Panc1 (cell line): ENCODE data around the gene RAD51C. TPM values are rescaled to one million over a fixed set of nuclear protein-coding genes. Genes with fewer than 3 reads are reported as not detected.

Experiments
- ATAC-seq: fragments of 200-7000 bp; cut with Tn5 transposase; 2 replicates; pipeline ENCODE4 v1.9.1; 2020; ENCODE audit warnings: mild to moderate bottlenecking, moderate library complexity
- BruUV-seq: library from RNA; stranded (reverse); fragments of 400-500 nt; replicated peaks from 2 replicates; lab custom pipeline; 2021; lab: Mats Ljungman, UMichigan
- CTCF ChIA-PET: fragments of 300-600 bp; sonication (Branson Sonifier 250); formaldehyde crosslinking; loops from one replicate; lab custom pipeline; 2022; ENCODE audit warnings: antibody characterized with exemption; lab: Charles Lee
- POLR2A ChIA-PET: fragments of 300-600 bp; sonication (Branson Sonifier 250); formaldehyde crosslinking; loops from one replicate; lab custom pipeline; 2022; ENCODE audit warnings: antibody characterized with exemption; lab: Charles Lee
- DNase-seq: peaks from one replicate; pipeline ENCODE4 v3.0.0-alpha.2; 2010; ENCODE audit warnings: low read depth, low spot score
- H3K27ac ChIP-seq: 2 replicates; pipeline ENCODE4 v1.5.1; 2011; ENCODE audit warnings: mild to moderate bottlenecking, low read length, inconsistent platforms
- H3K27me3 ChIP-seq: fragments of 200-500 bp; sonication (Bioruptor generic); 2 replicates; pipeline ENCODE4 v1.6.0; 2014; ENCODE audit warnings: low read length, inconsistent platforms; ENCODE audit not compliant: control insufficient read depth, insufficient read depth
- H3K36me3 ChIP-seq: fragments of 200-500 bp; sonication (Bioruptor generic); 2 replicates; pipeline ENCODE4 v1.5.1; 2014; ENCODE audit warnings: inconsistent platforms, mild to moderate bottlenecking, low read length, moderate library complexity; ENCODE audit not compliant: control insufficient read depth, insufficient read depth
- H3K4me1 ChIP-seq: 2 replicates; pipeline ENCODE4 v1.5.1; 2011; ENCODE audit warnings: inconsistent platforms, mild to moderate bottlenecking, low read length, moderate library complexity; ENCODE audit not compliant: control insufficient read depth, insufficient read depth
- H3K4me3 ChIP-seq, 2 experiments: 2 replicates each; pipeline ENCODE4 v1.5.1; 2011 to 2012; ENCODE audit warnings: low read depth in 2 of 2, low read length in 2 of 2, mild to moderate bottlenecking in 2 of 2, inconsistent platforms in 1 of 2, moderate library complexity in 1 of 2
- H3K9me3 ChIP-seq: fragments of 200-500 bp; sonication (Bioruptor generic); 2 replicates; pipeline ENCODE4 v1.5.1; 2014; ENCODE audit warnings: low read depth, mild to moderate bottlenecking, inconsistent platforms, low read length, moderate library complexity; ENCODE audit not compliant: control insufficient read depth, insufficient read depth
- POLR2AphosphoS5 ChIP-seq: IDR thresholded peaks from 2 replicates; pipeline ENCODE4 v1.6.1; 2012; ENCODE audit warnings: mild to moderate bottlenecking, low read depth, low read length, moderate library complexity
- SIN3A ChIP-seq: IDR thresholded peaks from 2 replicates; pipeline ENCODE4 v1.6.1; 2012; ENCODE audit warnings: low read depth, mild to moderate bottlenecking, low read length, moderate library complexity, borderline replicate concordance; ENCODE audit not compliant: insufficient read depth
- TCF7L2 ChIP-seq: IDR thresholded peaks from 2 replicates; pipeline ENCODE4 v1.6.1; 2011; ENCODE audit warnings: mild to moderate bottlenecking, low read depth, low read length, inconsistent platforms
- in situ Hi-C: cut with HindIII; loops from 2 replicates; pipeline ENCODE4 v1.10.0; 2016; ENCODE audit warnings: low sequenced_read_pairs, low pct_unique_long_range_greater_than_20kb
- intact Hi-C: fragments of 100-400 bp; cut with micrococcal nuclease; formaldehyde crosslinking; loops from one replicate; pipeline ENCODE4 v1.10.0; 2022; ENCODE audit not compliant: unreplicated experiment
- total RNA-seq: library from RNA; stranded (reverse); gene quantifications from one replicate; pipeline ENCODE4 v1.2.1, GENCODE V29; 2021; ENCODE audit not compliant: unreplicated experiment
- TF ChIP-seq, protein P1 (sequence below), 2 experiments: IDR thresholded peaks; 2 replicates each; pipeline ENCODE4 v1.6.1; 2011 to 2012; ENCODE audit warnings: low read depth in 2 of 2, control low read depth in 1 of 2, low read length in 1 of 2, mild to moderate bottlenecking in 1 of 2, moderate library complexity in 1 of 2; ENCODE audit not compliant: insufficient read depth in 1 of 2
- TF ChIP-seq, protein P2 (sequence below): fragments of 450-650 bp; IDR thresholded peaks from 2 replicates; pipeline ENCODE4 v1.5.1; 2017; ENCODE audit warnings: mild to moderate bottlenecking

The RAD51C gene
- total RNA-seq, 1 experiment from 2014 or later: 19.9 TPM

DNA sequence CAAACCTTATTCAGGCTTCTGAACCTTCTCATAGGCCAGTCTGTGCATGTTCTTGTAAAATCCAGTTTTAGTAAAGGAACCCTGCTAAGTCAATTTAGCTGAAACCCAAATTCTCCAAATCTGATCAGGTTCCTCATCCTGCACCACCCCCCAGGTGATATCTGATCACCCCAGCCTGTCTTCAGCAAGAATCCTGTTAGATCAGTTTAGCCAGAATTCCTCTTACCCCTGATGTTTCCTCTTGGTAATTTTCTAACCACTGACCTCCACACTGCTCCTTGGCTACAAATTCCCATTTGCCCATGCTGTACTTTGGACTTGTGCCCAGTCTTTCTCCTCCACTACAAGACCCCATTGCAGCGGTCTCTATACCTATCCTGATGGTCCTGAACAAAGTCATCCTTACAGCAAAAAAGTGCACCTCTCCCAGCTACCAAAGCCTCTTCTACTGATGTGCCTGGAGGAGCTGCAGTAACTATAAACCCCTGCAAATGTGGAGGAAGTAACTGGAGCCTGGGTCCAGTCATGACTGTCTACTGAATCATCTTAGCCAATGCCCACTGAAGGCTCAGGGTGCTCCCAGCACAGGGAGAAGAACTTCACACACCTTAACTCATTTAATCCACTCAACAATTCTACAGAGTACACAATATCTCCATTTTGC is 24.3 kb upstream of the RAD51C start:
- CTCF ChIA-PET: no interaction called here
- H3K27ac ChIP-seq: no peak overlapping the region
- no peaks in the 10 kb centered on the region for H3K9me3 ChIP-seq
- no peaks in the 10 kb centered on the region for H3K36me3 ChIP-seq
- in situ Hi-C loops (no loop called here), intact Hi-C loops (no loop called here)
- DNase-seq: no peak
- TF ChIP-seq, protein P1, sequence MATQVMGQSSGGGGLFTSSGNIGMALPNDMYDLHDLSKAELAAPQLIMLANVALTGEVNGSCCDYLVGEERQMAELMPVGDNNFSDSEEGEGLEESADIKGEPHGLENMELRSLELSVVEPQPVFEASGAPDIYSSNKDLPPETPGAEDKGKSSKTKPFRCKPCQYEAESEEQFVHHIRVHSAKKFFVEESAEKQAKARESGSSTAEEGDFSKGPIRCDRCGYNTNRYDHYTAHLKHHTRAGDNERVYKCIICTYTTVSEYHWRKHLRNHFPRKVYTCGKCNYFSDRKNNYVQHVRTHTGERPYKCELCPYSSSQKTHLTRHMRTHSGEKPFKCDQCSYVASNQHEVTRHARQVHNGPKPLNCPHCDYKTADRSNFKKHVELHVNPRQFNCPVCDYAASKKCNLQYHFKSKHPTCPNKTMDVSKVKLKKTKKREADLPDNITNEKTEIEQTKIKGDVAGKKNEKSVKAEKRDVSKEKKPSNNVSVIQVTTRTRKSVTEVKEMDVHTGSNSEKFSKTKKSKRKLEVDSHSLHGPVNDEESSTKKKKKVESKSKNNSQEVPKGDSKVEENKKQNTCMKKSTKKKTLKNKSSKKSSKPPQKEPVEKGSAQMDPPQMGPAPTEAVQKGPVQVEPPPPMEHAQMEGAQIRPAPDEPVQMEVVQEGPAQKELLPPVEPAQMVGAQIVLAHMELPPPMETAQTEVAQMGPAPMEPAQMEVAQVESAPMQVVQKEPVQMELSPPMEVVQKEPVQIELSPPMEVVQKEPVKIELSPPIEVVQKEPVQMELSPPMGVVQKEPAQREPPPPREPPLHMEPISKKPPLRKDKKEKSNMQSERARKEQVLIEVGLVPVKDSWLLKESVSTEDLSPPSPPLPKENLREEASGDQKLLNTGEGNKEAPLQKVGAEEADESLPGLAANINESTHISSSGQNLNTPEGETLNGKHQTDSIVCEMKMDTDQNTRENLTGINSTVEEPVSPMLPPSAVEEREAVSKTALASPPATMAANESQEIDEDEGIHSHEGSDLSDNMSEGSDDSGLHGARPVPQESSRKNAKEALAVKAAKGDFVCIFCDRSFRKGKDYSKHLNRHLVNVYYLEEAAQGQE (IDR thresholded peaks at IDR 0.05; ENCODE audit: insufficient read depth in 1 of 2, low read depth in 2 of 2, low read length in 1 of 2): no peak
- TF ChIP-seq, protein P2, sequence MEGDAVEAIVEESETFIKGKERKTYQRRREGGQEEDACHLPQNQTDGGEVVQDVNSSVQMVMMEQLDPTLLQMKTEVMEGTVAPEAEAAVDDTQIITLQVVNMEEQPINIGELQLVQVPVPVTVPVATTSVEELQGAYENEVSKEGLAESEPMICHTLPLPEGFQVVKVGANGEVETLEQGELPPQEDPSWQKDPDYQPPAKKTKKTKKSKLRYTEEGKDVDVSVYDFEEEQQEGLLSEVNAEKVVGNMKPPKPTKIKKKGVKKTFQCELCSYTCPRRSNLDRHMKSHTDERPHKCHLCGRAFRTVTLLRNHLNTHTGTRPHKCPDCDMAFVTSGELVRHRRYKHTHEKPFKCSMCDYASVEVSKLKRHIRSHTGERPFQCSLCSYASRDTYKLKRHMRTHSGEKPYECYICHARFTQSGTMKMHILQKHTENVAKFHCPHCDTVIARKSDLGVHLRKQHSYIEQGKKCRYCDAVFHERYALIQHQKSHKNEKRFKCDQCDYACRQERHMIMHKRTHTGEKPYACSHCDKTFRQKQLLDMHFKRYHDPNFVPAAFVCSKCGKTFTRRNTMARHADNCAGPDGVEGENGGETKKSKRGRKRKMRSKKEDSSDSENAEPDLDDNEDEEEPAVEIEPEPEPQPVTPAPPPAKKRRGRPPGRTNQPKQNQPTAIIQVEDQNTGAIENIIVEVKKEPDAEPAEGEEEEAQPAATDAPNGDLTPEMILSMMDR: no peak
- TF ChIP-seq SIN3A (no peak), POLR2AphosphoS5 (no peak), TCF7L2 (no peak)
- H3K4me3 ChIP-seq: no peak overlapping the region
- ATAC-seq: no peak
- POLR2A ChIA-PET: interaction anchor here (0.6 kb wide), 1 partner anchor 14 kb away, joined by 6 read pairs; no protein-coding TSS in a partner anchor
- H3K27me3 ChIP-seq: no peaks in the 10 kb centered on the region
- no TSS peak for BruUV-seq
- H3K4me1 ChIP-seq: peaks cover 4% of the 10 kb centered on the region; the same call in 1 of the 2 replicates

DNA sequence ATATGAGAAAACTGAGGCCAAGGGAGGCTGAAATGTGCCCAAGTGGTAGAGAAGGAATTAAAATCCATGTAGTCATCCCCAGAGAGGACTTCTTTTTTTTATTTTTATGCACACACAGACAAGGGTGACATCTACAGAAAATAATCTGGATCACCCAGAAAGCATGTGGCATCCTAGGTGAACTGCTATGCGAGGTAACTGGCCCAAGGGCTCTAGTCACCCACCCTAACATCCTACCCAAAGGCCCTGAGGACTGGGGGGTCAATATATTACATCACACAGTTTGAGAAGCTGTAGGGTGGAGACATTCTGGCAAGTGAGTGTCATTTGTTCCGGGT is 23.8 kb upstream of the RAD51C start:
- no peak overlapping the region for H3K4me3 ChIP-seq
- intact Hi-C loops: no loop called here
- in situ Hi-C loops: no loop called here
- no peaks in the 10 kb centered on the region for H3K9me3 ChIP-seq
- BruUV-seq: no TSS peak
- DNase-seq (no peak), ATAC-seq (no peak)
- H3K27me3 ChIP-seq: no peaks in the 10 kb centered on the region
- ChIA-PET POLR2A (no interaction called here), CTCF (no interaction called here)
- no peak overlapping the region for H3K27ac ChIP-seq
- H3K4me1 ChIP-seq: peaks cover 4% of the 10 kb centered on the region; the same call in 1 of the 2 replicates
- no peak for TF ChIP-seq POLR2AphosphoS5
- TF ChIP-seq, protein P1 (IDR thresholded peaks at IDR 0.05; ENCODE audit: insufficient read depth in 1 of 2, low read depth in 2 of 2, low read length in 1 of 2): no peak
- TF ChIP-seq SIN3A: no peak
- TF ChIP-seq, protein P2: no peak
- TF ChIP-seq TCF7L2: no peak
- H3K36me3 ChIP-seq: no peaks in the 10 kb centered on the region
